ENCODE data around the gene MTMR12.
"Not testable (repeated sequence)": the region's sequence is repeated elsewhere in the genome, so short reads cannot be mapped to it uniquely, and the experiment has no call there.

The MTMR12 gene

GRCh38 chr5:32304622-32305021 lies 8.1 kb downstream of the MTMR12 start:
- Histone ChIP-seq H3K36me3 (ENCODE audit: control insufficient read depth, insufficient read depth, low read length) (no peaks in the 10 kb centered on the region), H3K9ac (ENCODE audit: low read length) (no peak overlapping the region), H3K27me3 (ENCODE audit: control insufficient read depth, insufficient read depth, low read length) (no peaks in the 10 kb centered on the region), H3K4me3 (ENCODE audit: low read length) (no peak overlapping the region), H3K27ac (ENCODE audit: low read depth, low read length) (no peak overlapping the region), H3K4me1 (ENCODE audit: control insufficient read depth, insufficient read depth, low read length) (no peaks in the 10 kb centered on the region)

GRCh38 chr5:32303755-32304120 lies 9.0 kb downstream of the MTMR12 start:
- Histone ChIP-seq H3K4me3 (ENCODE audit: low read length) (no peak overlapping the region), H3K4me1 (ENCODE audit: control insufficient read depth, insufficient read depth, low read length) (no peaks in the 10 kb centered on the region), H3K27ac (ENCODE audit: low read depth, low read length) (no peak overlapping the region)

DNA sequence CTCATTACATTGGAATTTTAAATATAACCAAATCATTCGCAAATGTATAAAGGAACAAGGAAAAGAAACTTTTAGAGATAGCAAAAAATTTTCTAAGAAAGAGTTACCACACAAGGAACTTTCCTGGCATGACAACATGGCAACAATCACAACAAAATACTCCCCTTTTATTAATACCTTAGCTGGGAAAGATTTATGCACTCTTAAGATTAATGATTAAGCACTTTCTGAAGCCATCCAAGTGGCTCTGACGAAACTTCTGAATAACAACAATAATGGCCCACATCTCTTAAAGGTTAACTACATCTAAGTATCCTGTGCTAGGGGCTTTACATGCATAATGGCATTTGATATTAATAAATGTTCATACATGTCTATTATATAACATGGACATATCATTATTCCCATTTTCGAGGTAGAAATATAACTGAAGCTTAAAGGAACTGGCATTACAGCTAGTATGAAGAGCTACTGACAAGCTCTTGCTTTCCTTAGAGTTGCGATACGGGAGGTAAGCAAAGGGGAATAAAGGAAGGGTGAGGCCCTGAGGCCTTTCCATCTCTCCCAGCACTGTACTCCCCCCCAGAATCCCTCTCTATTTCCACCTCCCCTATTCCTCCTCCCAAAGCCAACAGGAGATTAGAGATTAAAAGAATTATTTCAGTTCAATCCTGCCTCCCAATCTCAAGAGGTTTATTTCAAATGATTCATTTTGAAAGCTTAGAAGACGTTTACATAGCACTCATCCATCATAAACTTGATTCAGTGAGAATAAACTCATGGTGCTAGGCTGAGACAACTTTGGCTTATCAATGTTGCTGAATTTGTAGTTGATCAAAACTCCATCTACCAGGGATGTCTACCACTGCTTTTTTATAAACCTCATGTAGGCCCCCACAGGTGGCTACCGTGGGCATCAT lies 9.6 kb downstream of the MTMR12 start:
- Histone ChIP-seq H3K4me1 (ENCODE audit: control insufficient read depth, insufficient read depth, low read length) (no peaks in the 10 kb centered on the region), H3K4me3 (ENCODE audit: low read length) (no peak overlapping the region), H3K9ac (ENCODE audit: low read length) (no peak overlapping the region), H3K27ac (ENCODE audit: low read depth, low read length) (no peak overlapping the region), H3K36me3 (ENCODE audit: control insufficient read depth, insufficient read depth, low read length) (no peaks in the 10 kb centered on the region), H3K27me3 (ENCODE audit: control insufficient read depth, insufficient read depth, low read length) (no peaks in the 10 kb centered on the region)

More at GRCh38 chr5:32303755-32304120, 9.0 kb downstream of the MTMR12 start:
- no peaks in the 10 kb centered on the region for H3K27me3 ChIP-seq (ENCODE audit: control insufficient read depth, insufficient read depth, low read length)
- no peak overlapping the region for H3K9ac ChIP-seq (ENCODE audit: low read length)
- no peaks in the 10 kb centered on the region for H3K36me3 ChIP-seq (ENCODE audit: control insufficient read depth, insufficient read depth, low read length)

DNA sequence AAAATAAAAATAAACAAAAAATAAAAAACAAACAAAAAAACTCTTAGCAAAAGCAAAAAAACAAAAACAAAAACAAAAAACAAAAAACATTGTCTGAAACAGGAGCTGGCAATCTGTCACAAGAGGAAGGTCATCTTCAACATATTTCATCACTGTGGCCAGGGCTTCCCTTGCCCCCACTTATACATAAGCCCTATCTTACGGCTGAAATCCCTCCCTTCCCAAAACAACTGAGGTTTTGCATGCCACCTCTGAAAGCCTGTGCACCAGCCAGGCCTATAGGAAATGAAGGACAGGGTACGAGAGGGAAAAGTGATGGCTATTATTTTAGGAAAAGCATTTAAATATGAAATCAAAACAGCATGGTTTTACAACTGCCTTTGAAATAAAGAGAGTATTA lies 10.8 kb downstream of the MTMR12 start:
- no peak overlapping the region for H3K4me3 ChIP-seq (ENCODE audit: low read length)
- no peaks in the 10 kb centered on the region for H3K27me3 ChIP-seq (ENCODE audit: control insufficient read depth, insufficient read depth, low read length)
- H3K27ac ChIP-seq (ENCODE audit: low read depth, low read length): no peak overlapping the region
- H3K36me3 ChIP-seq (ENCODE audit: control insufficient read depth, insufficient read depth, low read length): no peaks in the 10 kb centered on the region
- no peak overlapping the region for H3K9ac ChIP-seq (ENCODE audit: low read length)
- no peaks in the 10 kb centered on the region for H3K4me1 ChIP-seq (ENCODE audit: control insufficient read depth, insufficient read depth, low read length)

- Histone ChIP-seq H3K9ac (ENCODE audit: low read length) (no peak overlapping the region), H3K36me3 (ENCODE audit: control insufficient read depth, insufficient read depth, low read length) (no peaks in the 10 kb centered on the region), H3K4me1 (ENCODE audit: control insufficient read depth, insufficient read depth, low read length) (no peaks in the 10 kb centered on the region), H3K27me3 (ENCODE audit: control insufficient read depth, insufficient read depth, low read length) (no peaks in the 10 kb centered on the region), H3K4me3 (ENCODE audit: low read length) (no peak overlapping the region), H3K27ac (ENCODE audit: low read depth, low read length) (no peak overlapping the region)
Observed at GRCh38 chr5:32299059-32299677, 13.6 kb downstream of the MTMR12 start.

DNA sequence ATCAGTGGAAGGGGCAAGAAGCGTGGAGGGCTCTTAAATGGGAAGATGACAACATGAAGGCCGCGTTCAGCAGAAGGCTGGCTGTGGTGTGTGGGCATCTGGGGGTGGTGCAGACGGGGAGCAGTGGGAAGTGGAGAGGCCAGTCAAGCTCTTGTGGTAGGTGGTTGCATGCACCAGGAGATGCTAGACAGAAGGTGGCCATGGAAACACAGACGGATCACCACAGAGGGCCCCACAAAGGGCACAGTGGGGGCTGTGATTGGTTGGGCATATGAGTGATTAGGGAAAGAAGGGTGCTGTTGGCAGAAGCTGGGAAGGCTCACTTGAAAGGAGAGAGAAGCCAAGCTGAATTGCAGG lies 14.7 kb downstream of the MTMR12 start:
- H3K27ac ChIP-seq (ENCODE audit: low read depth, low read length): no peak overlapping the region
- H3K4me3 ChIP-seq (ENCODE audit: low read length): no peak overlapping the region
- H3K4me1 ChIP-seq (ENCODE audit: control insufficient read depth, insufficient read depth, low read length): no peaks in the 10 kb centered on the region
- H3K27me3 ChIP-seq (ENCODE audit: control insufficient read depth, insufficient read depth, low read length): no peaks in the 10 kb centered on the region
- H3K9ac ChIP-seq (ENCODE audit: low read length): no peak overlapping the region
- H3K36me3 ChIP-seq (ENCODE audit: control insufficient read depth, insufficient read depth, low read length): peaks cover 4% of the 10 kb centered on the region

DNA sequence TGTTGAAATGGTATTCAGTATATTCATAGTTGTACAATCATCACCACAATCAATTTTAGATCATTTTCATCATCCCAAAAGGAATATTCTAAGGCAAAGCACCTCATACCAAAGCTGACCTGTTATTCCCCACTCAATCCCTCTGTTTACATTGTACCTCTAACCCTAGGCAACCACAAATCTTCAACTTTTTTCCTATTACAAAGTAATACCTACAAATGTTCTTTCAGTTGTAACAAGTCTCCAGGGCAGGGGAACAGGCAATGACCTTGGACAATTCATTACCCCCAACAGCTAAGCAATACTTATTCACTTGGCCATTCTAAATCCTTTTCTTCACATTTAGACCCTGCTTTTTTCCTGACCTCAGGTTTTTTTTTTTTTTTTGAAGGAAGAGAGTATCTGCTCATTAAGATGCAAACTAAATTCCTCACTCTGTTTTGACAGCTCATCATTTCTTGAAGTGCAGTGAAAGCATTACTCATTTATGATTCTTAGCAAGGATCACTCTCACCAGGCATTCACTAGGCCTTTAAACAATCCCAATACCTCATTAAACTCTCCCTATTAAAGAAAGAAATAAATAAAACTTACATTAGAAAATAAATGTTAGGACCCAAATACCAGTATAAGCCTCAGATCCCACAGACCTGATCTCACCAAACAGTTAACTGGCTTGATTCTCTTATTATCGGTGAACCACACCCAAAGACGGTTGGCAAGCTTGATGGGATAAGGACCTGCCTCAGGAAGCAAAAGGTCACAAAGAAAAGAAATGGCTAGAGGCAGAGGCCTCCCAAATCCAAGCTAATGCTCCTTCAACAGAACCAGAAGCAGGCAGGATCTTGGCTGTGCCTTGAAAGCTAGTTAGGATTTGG lies 15.3 kb downstream of the MTMR12 start:
- Histone ChIP-seq H3K27me3 (ENCODE audit: control insufficient read depth, insufficient read depth, low read length) (no peaks in the 10 kb centered on the region), H3K4me3 (ENCODE audit: low read length) (no peak overlapping the region), H3K4me1 (ENCODE audit: control insufficient read depth, insufficient read depth, low read length) (no peaks in the 10 kb centered on the region), H3K27ac (ENCODE audit: low read depth, low read length) (no peak overlapping the region), H3K36me3 (ENCODE audit: control insufficient read depth, insufficient read depth, low read length) (peaks cover 4% of the 10 kb centered on the region), H3K9ac (ENCODE audit: low read length) (no peak overlapping the region)

DNA sequence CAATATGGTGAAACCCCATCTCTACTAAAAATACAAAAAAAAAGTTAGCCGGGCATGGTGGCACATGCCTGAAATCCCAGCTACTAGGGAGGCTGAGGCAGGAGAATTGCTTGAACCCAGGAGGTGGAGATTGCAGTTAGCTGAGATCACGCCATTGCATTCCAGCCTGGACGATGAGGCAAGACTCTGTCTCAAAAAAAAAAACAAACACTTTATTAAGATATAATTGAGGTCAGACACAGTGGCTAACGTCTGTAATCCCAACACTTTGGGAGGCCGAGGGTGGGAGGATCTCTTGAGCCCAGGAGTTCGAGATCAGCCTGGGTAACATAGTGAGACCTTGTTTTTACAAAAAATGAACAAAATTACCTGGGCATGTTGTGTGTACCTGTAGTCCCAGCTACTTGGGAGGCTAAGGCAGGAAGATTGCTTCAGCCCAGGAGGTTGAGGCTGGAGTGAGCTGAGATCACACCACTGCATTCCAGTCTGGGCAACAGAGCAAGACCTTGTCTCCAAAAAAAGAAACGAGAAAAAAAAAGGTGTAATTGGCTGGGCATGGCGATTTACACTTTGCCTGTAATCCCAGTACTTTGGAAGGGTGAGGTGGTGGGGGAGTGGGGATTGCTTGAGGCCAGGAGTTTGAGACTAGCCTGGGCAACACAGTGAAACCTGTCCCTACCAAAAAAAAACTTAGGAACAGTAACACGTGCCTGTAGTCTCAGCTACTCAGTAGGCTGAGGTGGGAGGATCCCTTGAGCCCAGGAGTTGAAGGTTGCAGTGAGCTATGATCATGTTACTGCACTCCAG lies 16.6 kb downstream of the MTMR12 start:
- H3K9ac ChIP-seq (ENCODE audit: low read length); H3K4me3 ChIP-seq (ENCODE audit: low read length); H3K27me3 ChIP-seq (ENCODE audit: control insufficient read depth, insufficient read depth, low read length); H3K4me1 ChIP-seq (ENCODE audit: control insufficient read depth, insufficient read depth, low read length); H3K36me3 ChIP-seq (ENCODE audit: control insufficient read depth, insufficient read depth, low read length); H3K27ac ChIP-seq (ENCODE audit: low read depth, low read length): not testable (repeated sequence)

DNA sequence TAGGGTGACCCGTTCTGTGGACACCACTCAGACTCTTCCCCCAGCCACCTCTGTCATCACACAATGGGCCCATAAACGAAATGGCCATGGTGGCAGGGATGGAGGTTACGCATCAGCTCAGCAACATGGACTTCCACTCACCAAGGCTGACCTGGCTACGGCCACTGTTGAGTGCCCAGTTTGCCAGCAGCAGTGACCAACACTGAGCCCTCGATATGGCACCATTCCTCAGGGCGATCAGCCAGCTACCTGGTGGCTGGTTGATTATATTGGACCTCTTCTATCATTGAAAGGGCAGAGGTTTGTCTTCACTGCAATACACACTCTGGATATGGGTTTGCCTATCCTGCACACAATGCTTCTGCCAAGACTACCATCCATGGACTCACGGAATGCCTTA lies 21.1 kb downstream of the MTMR12 start:
- Histone ChIP-seq H3K27me3 (ENCODE audit: control insufficient read depth, insufficient read depth, low read length) (no peaks in the 10 kb centered on the region), H3K9ac (ENCODE audit: low read length) (no peak overlapping the region), H3K4me1 (ENCODE audit: control insufficient read depth, insufficient read depth, low read length) (no peaks in the 10 kb centered on the region), H3K36me3 (ENCODE audit: control insufficient read depth, insufficient read depth, low read length) (peaks cover 4% of the 10 kb centered on the region), H3K27ac (ENCODE audit: low read depth, low read length) (no peak overlapping the region), H3K4me3 (ENCODE audit: low read length) (no peak overlapping the region)

GRCh38 chr5:32290922-32291321 lies 21.8 kb downstream of the MTMR12 start:
- no peaks in the 10 kb centered on the region for H3K27me3 ChIP-seq (ENCODE audit: control insufficient read depth, insufficient read depth, low read length)
- no peak overlapping the region for H3K4me3 ChIP-seq (ENCODE audit: low read length)
- no peak overlapping the region for H3K27ac ChIP-seq (ENCODE audit: low read depth, low read length)
- H3K9ac ChIP-seq (ENCODE audit: low read length): no peak overlapping the region
- no peaks in the 10 kb centered on the region for H3K4me1 ChIP-seq (ENCODE audit: control insufficient read depth, insufficient read depth, low read length)
- peaks cover 4% of the 10 kb centered on the region for H3K36me3 ChIP-seq (ENCODE audit: control insufficient read depth, insufficient read depth, low read length)

DNA sequence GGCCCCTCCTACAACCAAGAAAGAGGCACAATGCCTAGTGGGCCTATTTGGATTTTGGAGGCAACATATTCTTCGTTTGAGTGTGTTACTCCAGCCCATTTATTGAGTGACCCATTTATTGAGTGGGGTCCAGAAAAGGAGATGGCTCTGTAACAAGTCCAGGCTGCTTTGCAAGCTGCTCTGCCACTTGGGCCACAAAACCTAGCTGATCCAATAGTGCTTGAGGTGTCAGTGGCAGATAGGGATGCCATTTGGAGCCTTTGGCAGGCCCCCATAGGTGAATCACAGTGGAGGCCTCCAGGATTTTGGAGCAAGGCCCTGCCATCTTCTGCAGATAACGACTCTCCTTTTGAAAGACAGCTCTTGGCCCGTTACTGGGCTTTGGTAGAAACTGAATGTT lies 22.2 kb downstream of the MTMR12 start:
- H3K27ac ChIP-seq (ENCODE audit: low read depth, low read length); H3K4me3 ChIP-seq (ENCODE audit: low read length); H3K36me3 ChIP-seq (ENCODE audit: control insufficient read depth, insufficient read depth, low read length); H3K4me1 ChIP-seq (ENCODE audit: control insufficient read depth, insufficient read depth, low read length); H3K9ac ChIP-seq (ENCODE audit: low read length); H3K27me3 ChIP-seq (ENCODE audit: control insufficient read depth, insufficient read depth, low read length): not testable (repeated sequence)

GRCh38 chr5:32289986-32290385 lies 22.8 kb downstream of the MTMR12 start:
- H3K4me1 ChIP-seq (ENCODE audit: control insufficient read depth, insufficient read depth, low read length); H3K27me3 ChIP-seq (ENCODE audit: control insufficient read depth, insufficient read depth, low read length); H3K36me3 ChIP-seq (ENCODE audit: control insufficient read depth, insufficient read depth, low read length); H3K27ac ChIP-seq (ENCODE audit: low read depth, low read length); H3K4me3 ChIP-seq (ENCODE audit: low read length); H3K9ac ChIP-seq (ENCODE audit: low read length): not testable (repeated sequence)

Measured in rectal smooth muscle tissue (tissue), 1 donor.